ENCODE data around the gene PIGP. TPM values are rescaled to one million over a fixed set of nuclear protein-coding genes. Genes with fewer than 3 reads are reported as not detected.
"Not testable (repeated sequence)": the region's sequence is repeated elsewhere in the genome, so short reads cannot be mapped to it uniquely, and the experiment has no call there.

The PIGP gene
- total and polyA plus RNA-seq, 2 of the 8 experiments (the other 6 are each of a cell fraction or from before 2014, with no cell fraction given), result 11.3 to 18.0 TPM

GRCh38 chr21:37102746-37103145, 29.9 kb upstream of the PIGP start:
- H3K4me3 ChIP-seq (ENCODE audit: extremely low read depth in 1 of 4, insufficient read depth in 2 of 4, low read depth in 3 of 4, low read length in 4 of 4); H3K79me1 ChIP-seq (ENCODE audit: low read depth, low read length); H3K18ac ChIP-seq (ENCODE audit: extremely low read depth, low read length); H2BK20ac ChIP-seq (ENCODE audit: low read length); H4K20me1 ChIP-seq (replicated peaks in 1 of 2; ENCODE audit: control insufficient read depth in 1 of 2, insufficient read depth in 2 of 2, low read length in 2 of 2); H2BK5ac ChIP-seq (ENCODE audit: low read depth, low read length); H3K9me3 ChIP-seq (ENCODE audit: insufficient read depth in 2 of 2, low read depth in 1 of 2, low read length in 1 of 2); FAIRE-seq; H3K4ac ChIP-seq (replicated peaks; ENCODE audit: insufficient read length, low read depth, low read length); H3K23ac ChIP-seq (ENCODE audit: insufficient read length); H3K23me2 ChIP-seq (ENCODE audit: low read depth, low read length); H3K4me1 ChIP-seq (replicated peaks in 1 of 4; ENCODE audit: control insufficient read depth in 3 of 4, insufficient read depth in 4 of 4, low read length in 3 of 4); H3K56ac ChIP-seq (replicated peaks; ENCODE audit: insufficient read length, low read depth, low read length); POLR2A ChIA-PET (ENCODE audit: partially characterized antibody); H2BK15ac ChIP-seq (ENCODE audit: low read length); H3K14ac ChIP-seq (ENCODE audit: insufficient read length); H3K36me3 ChIP-seq (ENCODE audit: control insufficient read depth in 2 of 4, insufficient read depth in 4 of 4, low read length in 3 of 4); H2AK5ac ChIP-seq (ENCODE audit: low read depth, low read length); H3K79me2 ChIP-seq (ENCODE audit: control insufficient read depth in 1 of 2, insufficient read depth in 2 of 2, low read length in 2 of 2); H3K27me3 ChIP-seq (replicated peaks in 1 of 4; ENCODE audit: control insufficient read depth in 3 of 4, extremely low read depth in 1 of 4, insufficient read depth in 3 of 4, low read length in 3 of 4); H3K4me2 ChIP-seq (ENCODE audit: insufficient read depth in 1 of 2, low read depth in 2 of 2, low read length in 2 of 2); H2BK12ac ChIP-seq (ENCODE audit: low read depth, low read length); H2BK120ac ChIP-seq (replicated peaks; ENCODE audit: low read depth, low read length); CTCF ChIA-PET (ENCODE audit: partially characterized antibody); H4K8ac ChIP-seq (ENCODE audit: extremely low read depth, insufficient read depth, low read length); H3K9ac ChIP-seq (replicated peaks in 1 of 4; ENCODE audit: extremely low read depth in 1 of 4, low read depth in 3 of 4, low read length in 3 of 4); DNase-seq (ENCODE audit: low read depth in 1 of 2, low spot score in 2 of 2); H3K27ac ChIP-seq (ENCODE audit: low read depth, low read length); H4K91ac ChIP-seq (replicated peaks; ENCODE audit: insufficient read length, low read length); H4K5ac ChIP-seq (ENCODE audit: insufficient read length, low read depth, low read length); H2AFZ ChIP-seq (ENCODE audit: low read length): not testable (repeated sequence)
- 96% methylated on average over 3 of the region's 3 CpGs; no CpG with 5 or more reads in 1 of the 2 experiments for WGBS, 2 experiments (ENCODE audit: extremely low coverage in 1 of 2, insufficient coverage in 1 of 2, insufficient read length in 1 of 2, insufficient replicate concordance in 2 of 2, low coverage in 1 of 2, low lambda C conversion rate in 2 of 2, missing lambda C conversion rate in 1 of 2)

All from H1 (cell line).